NCI-H1417 (cell line): ENCODE measurements around the gene MPP2.
"Not testable (repeated sequence)": the region's sequence is repeated elsewhere in the genome, so short reads cannot be mapped to it uniquely, and the experiment has no call there.

Source experiments
- DNase-seq, 3 experiments: peaks; one replicate each; lab custom pipeline; 2025; lab: John Stamatoyannopoulos, UW

The MPP2 gene

GRCh38 chr17:43875476-43876147 is 31.7 kb downstream of the MPP2 start:
- no peak for DNase-seq

DNA sequence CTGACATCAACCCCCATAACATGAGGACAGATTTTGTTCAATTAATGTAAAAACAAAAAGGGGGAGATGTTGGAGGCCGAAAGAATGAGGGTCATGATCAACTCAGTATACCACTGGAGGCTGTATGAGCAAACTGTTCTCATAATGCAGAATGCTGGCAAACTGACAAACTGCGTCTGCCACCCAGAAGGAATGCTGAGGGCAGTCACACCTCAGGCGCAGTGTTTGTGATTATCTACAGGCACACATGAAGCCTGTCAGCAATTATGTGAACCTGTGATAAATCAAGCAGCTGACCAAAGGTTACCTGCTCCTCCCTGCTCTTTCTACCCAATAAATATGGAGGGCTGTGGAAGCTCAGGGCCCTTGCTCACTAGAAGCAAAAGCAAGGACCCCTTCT is 33.0 kb downstream of the MPP2 start:
- DNase-seq, result no peak

DNA sequence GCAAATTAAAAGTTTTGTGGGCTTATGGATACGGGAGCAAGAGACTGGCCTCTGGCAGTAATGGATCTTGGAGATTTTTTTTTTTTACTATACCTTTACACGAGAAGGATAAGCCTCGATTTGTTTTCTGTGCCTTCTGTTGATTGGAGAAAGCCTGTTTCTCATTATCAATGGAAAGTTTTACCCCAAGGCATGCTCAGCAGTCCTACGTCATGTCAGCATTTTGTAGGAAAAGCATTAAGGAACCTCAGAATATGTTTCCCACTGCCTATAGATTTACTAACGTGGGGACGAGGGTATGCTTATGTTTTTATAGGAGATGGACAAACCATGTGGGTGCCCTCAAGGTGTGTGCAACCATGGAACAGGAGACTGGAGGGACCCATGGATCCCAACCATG is 33.5 kb downstream of the MPP2 start:
- DNase-seq, result no peak

- DNase-seq, result no peak
Observed at GRCh38 chr17:43873091-43873490, 34.2 kb downstream of the MPP2 start.

GRCh38 chr17:43871946-43872690 is 35.2 kb downstream of the MPP2 start:
- DNase-seq, result peak in 2 of 3 experiments; percentile 43 to 72

DNA sequence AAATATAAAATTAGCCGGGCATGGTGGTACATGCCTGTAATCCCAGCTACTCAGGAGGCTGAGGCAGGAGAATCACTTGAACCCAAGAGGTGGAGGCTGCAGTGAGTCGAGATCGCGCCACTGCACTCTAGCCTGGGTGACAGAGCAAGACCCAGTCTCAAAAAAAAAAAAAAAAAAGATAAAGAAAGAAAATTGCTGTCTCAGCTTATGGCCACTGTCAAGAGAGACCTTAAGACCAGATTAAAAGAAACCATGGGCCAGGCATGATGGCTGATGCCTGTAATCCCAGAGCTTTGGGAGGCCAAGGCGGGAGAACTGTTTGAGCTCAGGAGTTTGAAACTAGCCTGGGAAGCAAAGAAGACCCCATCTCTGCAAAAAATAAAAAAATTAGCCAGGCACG is 38.3 kb downstream of the MPP2 start:
- DNase-seq, result not testable (repeated sequence)

GRCh38 chr17:43868226-43868994 is 38.9 kb downstream of the MPP2 start:
- DNase-seq, result no peak

DNA sequence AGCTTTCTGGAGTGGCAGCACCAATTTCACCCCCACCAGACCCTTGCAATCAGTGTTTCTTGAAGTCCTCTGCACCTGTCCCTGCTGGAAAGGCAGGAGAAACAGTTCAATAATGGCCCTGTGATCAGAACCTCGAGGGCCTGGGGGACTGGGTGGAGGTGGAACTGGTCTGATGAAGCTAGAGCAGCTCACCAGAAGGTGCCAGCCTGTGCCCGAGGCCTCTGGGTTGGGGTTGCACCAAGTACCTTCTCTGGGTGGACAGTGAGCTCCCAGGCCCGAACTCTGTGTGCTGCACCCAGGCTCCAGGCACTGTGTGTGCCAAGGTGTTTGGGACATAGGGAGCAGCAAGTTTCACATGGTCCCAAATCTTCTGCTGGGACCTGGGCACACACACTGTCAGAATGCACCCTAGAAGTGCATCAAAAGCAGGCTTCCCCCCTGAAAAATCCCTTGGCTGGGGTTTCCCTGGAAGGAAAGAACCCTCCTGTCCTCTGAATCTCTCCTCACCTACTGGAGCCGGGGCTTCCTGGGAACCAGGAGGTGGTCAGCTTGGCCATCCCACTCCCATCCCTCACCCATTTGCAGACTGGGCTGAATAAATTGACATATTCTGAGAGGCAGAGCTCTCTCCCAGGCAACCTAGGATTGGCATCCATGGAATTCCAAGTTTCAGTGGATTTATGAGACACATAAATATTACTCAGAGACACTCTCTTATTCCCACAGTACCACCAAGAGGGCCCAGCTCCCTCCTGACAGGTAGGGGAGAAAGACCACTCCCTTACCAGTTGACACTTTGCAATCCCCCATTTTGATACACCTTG is 43.0 kb downstream of the MPP2 start:
- no peak for DNase-seq

DNA sequence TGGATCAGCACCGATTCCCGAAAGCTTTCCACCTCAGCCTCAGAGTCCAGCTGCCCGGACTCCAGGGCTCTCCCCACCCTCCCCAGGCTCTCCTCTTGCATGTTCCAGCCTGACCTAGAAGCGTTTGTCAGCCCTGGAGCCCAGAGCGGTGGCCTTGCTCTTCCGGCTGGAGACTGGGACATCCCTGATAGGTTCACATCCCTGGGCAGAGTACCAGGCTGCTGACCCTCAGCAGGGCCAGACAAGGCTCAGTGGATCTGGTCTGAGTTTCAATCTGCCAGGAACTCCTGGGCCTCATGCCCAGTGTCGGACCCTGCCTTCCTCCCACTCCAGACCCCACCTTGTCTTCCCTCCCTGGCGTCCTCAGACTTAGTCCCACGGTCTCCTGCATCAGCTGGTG is 45.4 kb downstream of the MPP2 start:
- no peak for DNase-seq

- no peak for DNase-seq
Observed at GRCh38 chr17:43860927-43861622, 46.3 kb downstream of the MPP2 start.

- DNase-seq, result no peak
Observed at GRCh38 chr17:43860077-43860725, 47.1 kb downstream of the MPP2 start.

DNA sequence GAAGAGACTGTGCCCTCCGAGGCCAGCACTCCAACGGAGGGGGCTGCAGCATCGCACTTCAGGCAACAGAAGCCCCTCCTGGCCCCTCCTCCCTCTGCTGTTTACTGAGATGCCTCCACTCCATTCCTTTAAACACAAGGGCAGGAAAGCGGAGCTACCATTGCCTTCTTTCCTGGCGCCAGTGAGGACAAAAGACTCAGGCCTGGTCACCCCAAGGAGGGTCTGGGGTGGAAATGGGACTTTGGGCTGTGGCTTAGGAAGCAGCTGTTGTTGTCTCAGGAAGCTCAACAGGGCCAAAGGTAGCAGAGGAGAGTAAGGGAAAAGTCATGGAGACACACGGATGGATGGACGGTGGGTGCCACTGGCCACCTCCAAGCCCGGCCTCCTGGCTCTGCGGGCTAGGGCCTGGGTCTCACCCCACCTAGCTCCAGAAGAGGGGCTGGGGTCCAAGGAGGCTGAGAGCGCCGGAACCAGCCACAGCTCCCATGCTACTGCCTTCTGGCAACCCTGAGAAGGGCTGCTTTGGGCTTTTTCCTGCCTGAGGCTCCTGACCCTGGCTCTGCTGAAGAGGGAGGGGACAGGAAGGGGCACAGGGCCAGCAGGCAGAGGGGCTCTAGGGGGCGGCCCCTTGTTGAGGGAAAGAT is 49.3 kb downstream of the MPP2 start:
- DNase-seq, result no peak

DNA sequence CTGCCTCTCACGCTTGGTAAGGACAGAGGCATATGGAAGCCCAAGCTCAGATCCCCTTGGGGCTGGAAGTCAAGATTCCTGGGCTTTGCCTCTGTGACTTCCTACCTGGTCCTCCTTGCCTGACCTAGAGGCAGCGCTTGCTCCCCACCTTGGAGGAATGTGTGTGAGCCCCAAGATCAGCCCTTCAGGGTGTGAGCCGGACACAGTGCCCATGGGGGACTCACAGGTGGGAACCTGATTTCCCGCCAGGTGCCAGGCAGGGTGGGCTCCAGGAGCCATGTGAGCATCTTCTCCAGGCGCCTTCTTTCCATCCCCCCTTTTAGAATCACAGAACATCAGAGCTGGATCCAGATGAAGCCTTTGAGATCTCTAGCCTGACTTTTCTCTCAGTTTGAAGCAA is 50.2 kb downstream of the MPP2 start:
- DNase-seq, result no peak

GRCh38 chr17:43856141-43856540 is 51.2 kb downstream of the MPP2 start:
- DNase-seq, result no peak

- DNase-seq, result no peak
Observed at GRCh38 chr17:43855061-43855460, 52.3 kb downstream of the MPP2 start.

DNA sequence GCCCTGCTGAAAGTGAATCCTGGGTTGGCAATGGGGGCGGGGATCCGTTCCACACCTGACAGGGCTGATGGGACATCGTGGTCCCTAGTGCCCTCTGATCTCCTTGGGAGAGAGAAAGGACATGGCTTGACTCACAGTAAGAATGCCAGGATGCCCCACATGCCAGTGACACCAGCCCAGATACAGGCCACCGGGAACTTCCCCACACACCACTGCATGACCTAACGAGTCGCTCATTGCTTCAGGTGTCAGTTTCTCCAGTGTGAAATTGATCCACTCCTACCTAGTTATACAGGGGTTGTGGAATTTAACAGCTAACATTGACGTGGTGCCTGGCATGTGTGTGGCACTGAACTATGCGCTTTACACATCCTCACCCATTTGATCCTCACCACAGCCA is 52.8 kb downstream of the MPP2 start:
- DNase-seq, result no peak

DNA sequence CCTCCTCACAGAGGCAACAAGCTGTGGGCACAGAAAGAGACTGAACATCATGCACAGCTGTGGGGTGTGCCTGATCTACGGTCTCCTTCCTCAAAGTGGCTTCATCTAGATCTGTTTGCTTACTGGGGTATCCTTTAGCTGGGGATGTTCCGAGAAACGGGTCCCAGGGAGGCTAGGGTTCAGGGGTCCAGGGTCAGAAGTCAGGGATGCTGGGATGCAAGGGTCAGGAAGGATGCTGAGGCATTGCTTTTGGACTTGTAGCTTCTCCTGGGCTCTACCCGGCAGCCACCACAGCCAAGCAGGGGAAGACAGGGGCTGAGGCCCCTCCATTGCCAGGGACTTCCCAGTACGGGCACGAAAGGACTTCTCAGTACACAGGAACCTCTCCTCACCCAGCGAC is 53.8 kb downstream of the MPP2 start:
- DNase-seq, result no peak

GRCh38 chr17:43852571-43852970 is 54.8 kb downstream of the MPP2 start:
- no peak for DNase-seq

DNA sequence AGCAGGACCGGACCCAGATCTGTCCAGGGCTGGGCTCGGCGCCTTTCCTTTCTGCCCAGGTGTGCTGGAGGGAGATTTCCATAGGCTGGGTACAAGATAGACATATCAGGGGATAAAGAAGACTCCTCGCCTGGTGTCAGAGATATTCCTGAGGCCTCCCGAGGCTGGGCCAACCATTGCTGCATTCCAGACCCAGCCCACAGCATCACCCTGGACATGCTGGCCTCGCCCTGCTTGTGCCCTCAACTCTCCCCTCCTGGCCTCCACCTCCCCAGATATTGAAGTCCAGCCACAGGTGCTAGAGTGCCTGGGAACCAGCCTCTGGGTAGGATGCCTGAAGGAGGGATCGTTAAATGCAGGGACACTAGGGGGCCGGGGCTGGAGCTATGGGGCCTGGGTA is 58.2 kb downstream of the MPP2 start:
- no peak for DNase-seq

DNA sequence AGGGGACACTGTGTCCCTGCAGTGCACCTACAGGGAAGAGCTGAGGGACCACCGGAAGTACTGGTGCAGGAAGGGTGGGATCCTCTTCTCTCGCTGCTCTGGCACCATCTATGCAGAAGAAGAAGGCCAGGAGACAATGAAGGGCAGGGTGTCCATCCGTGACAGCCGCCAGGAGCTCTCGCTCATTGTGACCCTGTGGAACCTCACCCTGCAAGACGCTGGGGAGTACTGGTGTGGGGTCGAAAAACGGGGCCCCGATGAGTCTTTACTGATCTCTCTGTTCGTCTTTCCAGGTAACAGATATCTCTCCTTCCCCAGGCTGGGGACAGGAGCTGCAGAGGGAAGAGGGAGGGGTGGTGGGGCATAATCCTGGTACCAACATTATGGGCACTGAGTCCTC is 58.7 kb downstream of the MPP2 start:
- DNase-seq, result no peak
